GM19023 (cell line): ENCODE measurements around the gene CRYL1.

Experiments used
- ATAC-seq: cut with Tn5 transposase; IDR thresholded peaks from one replicate; pipeline ENCODE4 v1.9.1; 2021; ENCODE audit warnings: mild to moderate bottlenecking, moderate library complexity; ENCODE audit not compliant: unreplicated experiment

The CRYL1 gene

GRCh38 chr13:20387441-20387971 lies 138.2 kb downstream of the CRYL1 start:
- ATAC-seq, result no peak

- ATAC-seq, result no peak
Observed at GRCh38 chr13:20387006-20387405, 138.7 kb downstream of the CRYL1 start.

- ATAC-seq, result no peak
Observed at GRCh38 chr13:20383058-20383457, 142.6 kb downstream of the CRYL1 start.

GRCh38 chr13:20381401-20381800 lies 144.3 kb downstream of the CRYL1 start:
- no peak for ATAC-seq

- no peak for ATAC-seq
Observed at GRCh38 chr13:20378721-20379120, 146.9 kb downstream of the CRYL1 start.

GRCh38 chr13:20377720-20378119 lies 147.9 kb downstream of the CRYL1 start:
- no peak for ATAC-seq

- no peak for ATAC-seq
Observed at GRCh38 chr13:20375871-20376270, 149.8 kb downstream of the CRYL1 start.

GRCh38 chr13:20373861-20374260 lies 151.8 kb downstream of the CRYL1 start:
- no peak for ATAC-seq

- no peak for ATAC-seq
Observed at GRCh38 chr13:20371825-20372224, 153.8 kb downstream of the CRYL1 start.

GRCh38 chr13:20370815-20371421 lies 154.7 kb downstream of the CRYL1 start:
- no peak for ATAC-seq

- no peak for ATAC-seq
Observed at GRCh38 chr13:20369886-20370361, 155.7 kb downstream of the CRYL1 start.

- no peak for ATAC-seq
Observed at GRCh38 chr13:20366056-20366455, 159.6 kb downstream of the CRYL1 start.

GRCh38 chr13:20363603-20364002 lies 162.1 kb downstream of the CRYL1 start:
- no peak for ATAC-seq

- ATAC-seq, result no peak
Observed at GRCh38 chr13:20363172-20363571, 162.5 kb downstream of the CRYL1 start.

- no peak for ATAC-seq
Observed at GRCh38 chr13:20362484-20363041, 163.1 kb downstream of the CRYL1 start.

GRCh38 chr13:20360835-20361412 lies 164.7 kb downstream of the CRYL1 start:
- ATAC-seq, result no peak

GRCh38 chr13:20360041-20360491 lies 165.6 kb downstream of the CRYL1 start:
- ATAC-seq, result no peak

GRCh38 chr13:20359335-20359734 lies 166.3 kb downstream of the CRYL1 start:
- ATAC-seq, result no peak

- ATAC-seq, result no peak
Observed at GRCh38 chr13:20358022-20358421, 167.6 kb downstream of the CRYL1 start.

GRCh38 chr13:20356444-20356843 lies 169.2 kb downstream of the CRYL1 start:
- no peak for ATAC-seq

- no peak for ATAC-seq
Observed at GRCh38 chr13:20354722-20355121, 170.9 kb downstream of the CRYL1 start.

- no peak for ATAC-seq
Observed at GRCh38 chr13:20353973-20354372, 171.7 kb downstream of the CRYL1 start.
